Sigmoid colon (tissue), 7 donors: Measurements from ENCODE around the gene SSC5D. TPM values are rescaled to one million over a fixed set of nuclear protein-coding genes. Genes with fewer than 3 reads are reported as not detected.

Experiments used
- DNase-seq: peaks from one replicate; pipeline ENCODE4 v3.0.0-alpha.2; 2019
- H3K27ac ChIP-seq, 4 donors: fragments of 200-600 bp; sonication (generic); one replicate each; pipeline ENCODE4 v1.5.1; 2016 to 2019; ENCODE audit warnings: mild to moderate bottlenecking in 1 of 4
- H3K27me3 ChIP-seq, 3 donors: fragments of 200-600 bp; sonication (generic); one replicate each; pipeline ENCODE4 v1.5.1; 2019; ENCODE audit warnings: mild to moderate bottlenecking in 1 of 3
- H3K36me3 ChIP-seq, 4 donors: fragments of 200-600 bp; sonication (generic); one replicate each; pipeline ENCODE4 v1.5.1; 2016 to 2019
- H3K4me1 ChIP-seq, 4 donors: fragments of 200-600 bp; sonication (generic); one replicate each; pipeline ENCODE4 v1.5.1; 2017 to 2019
- H3K4me3 ChIP-seq, 4 donors: fragments of 200-600 bp; sonication (generic); one replicate each; pipeline ENCODE4 v1.5.1; 2017 to 2019; ENCODE audit warnings: mild to moderate bottlenecking in 2 of 4, moderate library complexity in 1 of 4
- H3K9me3 ChIP-seq, 4 donors: fragments of 200-600 bp in 3 of 4; sonication (generic) in 3 of 4; one replicate each; pipeline versions ENCODE4 v1.5.1 to v1.6.1; 2013 to 2019
- CTCF ChIP-seq, 4 experiments: fragments of 450-650 bp in 3 of 4; fragments of 200-600 bp in 1 of 4; IDR thresholded peaks; one replicate each; pipeline ENCODE4 v1.5.1; 2016 to 2019; ENCODE audit warnings: antibody characterized with exemption in 4 of 4, mild to moderate bottlenecking in 3 of 4, moderate library complexity in 2 of 4
- EP300 ChIP-seq, 4 donors: sonication (generic); formaldehyde crosslinking; IDR thresholded peaks; one replicate each; pipeline ENCODE4 v1.6.1; 2017; ENCODE audit warnings: antibody characterized with exemption in 4 of 4
- POLR2A ChIP-seq, 2 donors: fragments of 450-650 bp; IDR thresholded peaks; one replicate each; pipeline ENCODE4 v1.6.1; 2016; ENCODE audit warnings: antibody characterized with exemption in 2 of 2, mild to moderate bottlenecking in 2 of 2, moderate library complexity in 2 of 2
- POLR2AphosphoS5 ChIP-seq, 4 donors: sonication (generic); formaldehyde crosslinking; IDR thresholded peaks; one replicate each; pipeline ENCODE4 v1.6.1; 2017; ENCODE audit warnings: antibody characterized with exemption in 4 of 4
- WGBS, 2 donors: extraction: QIAGEN DNeasy Blood & Tissue Kit; methylation state at CpG; one replicate each; pipeline ENCODE4 v1.1.7; 2013; 5-methylcytosine and 5-hydroxymethylcytosine counted together
- intact Hi-C: fragments of 100-400 bp; cut with DNase I; formaldehyde crosslinking; loops from one replicate; pipeline ENCODE4 v1.15.1; 2023
- polyA plus RNA-seq, 3 donors: library from polyadenylated mRNA; stranded (reverse); fragments of 200-250 nt; gene quantifications; one replicate each; pipeline ENCODE4 v1.2.3, GENCODE V29; 2013
- total RNA-seq, 4 donors: library from RNA; depleted of rRNA; stranded (reverse); fragments of >200 nt; gene quantifications; one replicate each; pipeline ENCODE4 v1.1.0, GENCODE V29; 2016
- donor health status: healthy with polysubstance abuse.
- donor health status: Bipolar disorder and iron deficiency.
- donor health status: healthy.

Gene SSC5D
- total and polyA plus RNA-seq, 7 donors: 1.2 to 66.7 (median 14.4) TPM; not detected in 1

- Histone ChIP-seq H3K9me3 (no peaks in the 10 kb centered on the region), H3K27ac (no peak overlapping the region), H3K36me3 (peaks cover 0 to 28% (median 0%) of the 10 kb centered on the region in 4 donors), H3K4me1 (peaks cover 0 to 23% (median 22%) of the 10 kb centered on the region in 4 donors), H3K27me3 (peaks cover 26 to 36% (median 31%) of the 10 kb centered on the region in 3 donors), H3K4me3 (peak overlapping the region in 3 of 4 donors; percentile 1 to 36 (median 18))
- TF ChIP-seq CTCF (IDR thresholded peaks at IDR 0.05) (no peak), POLR2AphosphoS5 (IDR thresholded peaks at IDR 0.05) (peak in 1 of 4 donors; percentile 18), EP300 (IDR thresholded peaks at IDR 0.05) (no peak), POLR2A (IDR thresholded peaks at IDR 0.05) (no peak)
- no peak for DNase-seq
- 4 to 24% methylated on average over 57 of the region's 57 CpGs for WGBS, 2 donors
- intact Hi-C loops: no loop called here
These were observed 36.1 kb upstream of the SSC5D start for GRCh38 chr19:55451965-55452748.

- Histone ChIP-seq H3K27ac (no peak overlapping the region), H3K4me1 (peaks cover 0 to 23% (median 22%) of the 10 kb centered on the region in 4 donors), H3K4me3 (peak overlapping the region in 3 of 4 donors; percentile 1 to 36 (median 18)), H3K27me3 (peaks cover 26 to 36% (median 31%) of the 10 kb centered on the region in 3 donors), H3K9me3 (no peaks in the 10 kb centered on the region), H3K36me3 (peaks cover 0 to 28% (median 0%) of the 10 kb centered on the region in 4 donors)
- intact Hi-C loops: no loop called here
- no peak for TF ChIP-seq POLR2AphosphoS5 (IDR thresholded peaks at IDR 0.05)
- TF ChIP-seq EP300 (IDR thresholded peaks at IDR 0.05): no peak
- TF ChIP-seq CTCF (IDR thresholded peaks at IDR 0.05): no peak
- no peak for TF ChIP-seq POLR2A (IDR thresholded peaks at IDR 0.05)
- 22 to 71% methylated on average over 34 of the region's 34 CpGs for WGBS, 2 donors
- peak; percentile 88 for DNase-seq
These were observed 35.4 kb upstream of the SSC5D start for GRCh38 chr19:55452749-55453346.

- H3K27ac ChIP-seq: no peak overlapping the region
- peaks cover 0 to 23% (median 22%) of the 10 kb centered on the region in 4 donors for H3K4me1 ChIP-seq
- intact Hi-C loops: no loop called here
- no peak overlapping the region for H3K4me3 ChIP-seq
- TF ChIP-seq POLR2AphosphoS5 (IDR thresholded peaks at IDR 0.05): no peak
- no peak for TF ChIP-seq POLR2A (IDR thresholded peaks at IDR 0.05)
- no peak for TF ChIP-seq CTCF (IDR thresholded peaks at IDR 0.05)
- TF ChIP-seq EP300 (IDR thresholded peaks at IDR 0.05): no peak
- WGBS, 2 donors: 85 to 92% methylated on average over 12 of the region's 12 CpGs
- H3K36me3 ChIP-seq: peaks cover 0 to 28% (median 0%) of the 10 kb centered on the region in 4 donors
- DNase-seq: no peak
- H3K27me3 ChIP-seq: peaks cover 26 to 36% (median 31%) of the 10 kb centered on the region in 3 donors
- no peaks in the 10 kb centered on the region for H3K9me3 ChIP-seq
These were observed 34.5 kb upstream of the SSC5D start for GRCh38 chr19:55453511-55454260.

- Histone ChIP-seq H3K36me3 (peaks cover 0 to 28% (median 0%) of the 10 kb centered on the region in 4 donors), H3K27me3 (peaks cover 18 to 28% (median 22%) of the 10 kb centered on the region in 3 donors), H3K27ac (no peak overlapping the region), H3K4me1 (peaks cover 0 to 32% (median 29%) of the 10 kb centered on the region in 4 donors), H3K9me3 (no peaks in the 10 kb centered on the region), H3K4me3 (no peak overlapping the region)
- DNase-seq: no peak
- WGBS, 2 donors: 79 to 80% methylated on average over 14 of the region's 14 CpGs
- TF ChIP-seq CTCF (IDR thresholded peaks at IDR 0.05): peak; percentile 13 to 56 (median 38)
- no peak for TF ChIP-seq POLR2AphosphoS5 (IDR thresholded peaks at IDR 0.05)
- no peak for TF ChIP-seq POLR2A (IDR thresholded peaks at IDR 0.05)
- TF ChIP-seq EP300 (IDR thresholded peaks at IDR 0.05): no peak
- intact Hi-C loops: no loop called here
These were observed 33.4 kb upstream of the SSC5D start for GRCh38 chr19:55454787-55455243.
